ENCODE results near the gene ACADSB.

DNA sequence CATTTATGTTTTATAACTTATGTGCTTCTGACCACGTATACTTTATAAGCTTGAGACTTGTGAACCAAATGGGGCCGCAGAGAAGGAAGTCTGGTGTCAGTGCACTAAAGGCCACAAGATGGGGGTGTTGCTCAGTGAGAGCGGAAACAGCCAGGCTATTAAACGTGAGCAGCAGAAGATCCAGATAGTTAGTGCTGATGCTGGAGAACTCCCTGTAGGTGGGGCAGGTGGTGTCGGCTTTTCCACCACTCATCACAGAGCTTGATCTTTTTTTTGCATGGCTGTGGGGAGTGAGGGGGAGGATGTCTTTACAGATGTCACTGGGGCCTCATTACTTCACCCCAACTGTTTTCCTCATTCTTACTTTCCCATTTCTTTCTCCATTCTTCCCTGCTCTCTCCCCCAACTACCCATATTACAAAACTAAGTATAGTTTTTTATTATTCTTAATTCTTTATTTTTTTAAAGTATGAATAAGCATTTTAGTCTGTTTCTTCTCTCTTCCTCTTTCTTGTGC lies 34.7 kb downstream of the ACADSB start:
- TF ChIP-seq, protein P1, sequence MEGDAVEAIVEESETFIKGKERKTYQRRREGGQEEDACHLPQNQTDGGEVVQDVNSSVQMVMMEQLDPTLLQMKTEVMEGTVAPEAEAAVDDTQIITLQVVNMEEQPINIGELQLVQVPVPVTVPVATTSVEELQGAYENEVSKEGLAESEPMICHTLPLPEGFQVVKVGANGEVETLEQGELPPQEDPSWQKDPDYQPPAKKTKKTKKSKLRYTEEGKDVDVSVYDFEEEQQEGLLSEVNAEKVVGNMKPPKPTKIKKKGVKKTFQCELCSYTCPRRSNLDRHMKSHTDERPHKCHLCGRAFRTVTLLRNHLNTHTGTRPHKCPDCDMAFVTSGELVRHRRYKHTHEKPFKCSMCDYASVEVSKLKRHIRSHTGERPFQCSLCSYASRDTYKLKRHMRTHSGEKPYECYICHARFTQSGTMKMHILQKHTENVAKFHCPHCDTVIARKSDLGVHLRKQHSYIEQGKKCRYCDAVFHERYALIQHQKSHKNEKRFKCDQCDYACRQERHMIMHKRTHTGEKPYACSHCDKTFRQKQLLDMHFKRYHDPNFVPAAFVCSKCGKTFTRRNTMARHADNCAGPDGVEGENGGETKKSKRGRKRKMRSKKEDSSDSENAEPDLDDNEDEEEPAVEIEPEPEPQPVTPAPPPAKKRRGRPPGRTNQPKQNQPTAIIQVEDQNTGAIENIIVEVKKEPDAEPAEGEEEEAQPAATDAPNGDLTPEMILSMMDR (IDR thresholded peaks at IDR 0.05), result peak; percentile 82
- TF ChIP-seq ZFX (IDR thresholded peaks at IDR 0.05; ENCODE audit: borderline replicate concordance), result no peak

Measured in 22Rv1 (cell line).